NCI-H1694 (cell line): ENCODE data around the gene TMTC1.
A peak's percentile ranks its signal among the peaks of the same experiment; 100 is the strongest.

Experiments used
- DNase-seq: peaks from one replicate; lab custom pipeline; 2025; lab: John Stamatoyannopoulos, UW

TMTC1 gene

GRCh38 chr12:29780084-29780483 lies 3.7 kb downstream of the TMTC1 start:
- no peak for DNase-seq

GRCh38 chr12:29778531-29778930 lies 5.2 kb downstream of the TMTC1 start:
- DNase-seq = no peak

- DNase-seq = no peak
Observed at GRCh38 chr12:29773076-29773475, 10.7 kb downstream of the TMTC1 start.

- DNase-seq = no peak
Observed at GRCh38 chr12:29771786-29772185, 12.0 kb downstream of the TMTC1 start.

- no peak for DNase-seq
Observed at GRCh38 chr12:29771165-29771564, 12.6 kb downstream of the TMTC1 start.

- DNase-seq = no peak
Observed at GRCh38 chr12:29769162-29769858, 14.4 kb downstream of the TMTC1 start.

GRCh38 chr12:29768372-29768771 lies 15.4 kb downstream of the TMTC1 start:
- no peak for DNase-seq

GRCh38 chr12:29763301-29763683 lies 20.4 kb downstream of the TMTC1 start:
- no peak for DNase-seq

GRCh38 chr12:29762637-29763300 lies 21.0 kb downstream of the TMTC1 start:
- DNase-seq = peak; percentile 40

GRCh38 chr12:29759950-29760349 lies 23.8 kb downstream of the TMTC1 start:
- DNase-seq = no peak

GRCh38 chr12:29756741-29757390 lies 26.9 kb downstream of the TMTC1 start:
- DNase-seq = no peak

- DNase-seq = no peak
Observed at GRCh38 chr12:29754235-29755189, 29.2 kb downstream of the TMTC1 start.

GRCh38 chr12:29752121-29752520 lies 31.6 kb downstream of the TMTC1 start:
- DNase-seq = no peak

- no peak for DNase-seq
Observed at GRCh38 chr12:29751676-29752075, 32.1 kb downstream of the TMTC1 start.

GRCh38 chr12:29750928-29751220 lies 32.9 kb downstream of the TMTC1 start:
- DNase-seq = no peak

- no peak for DNase-seq
Observed at GRCh38 chr12:29750131-29750927, 33.4 kb downstream of the TMTC1 start.

- no peak for DNase-seq
Observed at GRCh38 chr12:29744365-29744764, 39.4 kb downstream of the TMTC1 start.

GRCh38 chr12:29743801-29744200 lies 39.9 kb downstream of the TMTC1 start:
- DNase-seq = peak; percentile 99

GRCh38 chr12:29743077-29743476 lies 40.7 kb downstream of the TMTC1 start:
- DNase-seq = peak; percentile 36

- DNase-seq = no peak
Observed at GRCh38 chr12:29742646-29743045, 41.1 kb downstream of the TMTC1 start.
